Lower leg skin (tissue), 4 donors: ENCODE measurements around the gene MRPL51. TPM values are rescaled to one million over a fixed set of nuclear protein-coding genes. Genes with fewer than 3 reads are reported as not detected.
A peak's percentile ranks its signal among the peaks of the same experiment; 100 is the strongest.

Experiments
- DNase-seq, 2 donors: peaks; one replicate each; pipeline ENCODE4 v3.0.0-alpha.2; 2019; ENCODE audit warnings: low spot score in 2 of 2
- H3K4me3 ChIP-seq: fragments of 200-600 bp; sonication (generic); 2 replicates; pipeline ENCODE4 v1.5.1; 2017; ENCODE audit warnings: mild to moderate bottlenecking, low read depth; ENCODE audit not compliant: poor library complexity, severe bottlenecking
- POLR2A ChIP-seq, 2 donors: fragments of 450-650 bp; IDR thresholded peaks; one replicate each; pipeline ENCODE4 v1.6.1; 2016 to 2017; ENCODE audit warnings: antibody characterized with exemption in 2 of 2, mild to moderate bottlenecking in 1 of 2, moderate library complexity in 1 of 2
- WGBS, 2 donors: methylation state at CpG; one replicate each; pipeline ENCODE4 v1.1.5; 2018; 5-methylcytosine and 5-hydroxymethylcytosine counted together
- intact Hi-C: fragments of 100-400 bp; cut with DNase I; formaldehyde crosslinking; loops from one replicate; pipeline ENCODE4 v1.15.0; 2023; ENCODE audit warnings: low total_unique reads
- total RNA-seq, 4 donors: library from RNA; depleted of rRNA; stranded (reverse); fragments of >200 nt; gene quantifications; one replicate each; pipeline ENCODE4 v1.1.0, GENCODE V29; 2016
- TF ChIP-seq, protein P1 (sequence below), 3 donors: fragments of 450-650 bp; IDR thresholded peaks; one replicate each; pipeline ENCODE4 v1.5.1; 2016; ENCODE audit warnings: antibody characterized with exemption in 3 of 3, mild to moderate bottlenecking in 3 of 3, moderate library complexity in 2 of 3

MRPL51 gene
- total RNA-seq, 4 donors from 2014 or later = 38.6 to 62.1 (median 58.7) TPM

DNA sequence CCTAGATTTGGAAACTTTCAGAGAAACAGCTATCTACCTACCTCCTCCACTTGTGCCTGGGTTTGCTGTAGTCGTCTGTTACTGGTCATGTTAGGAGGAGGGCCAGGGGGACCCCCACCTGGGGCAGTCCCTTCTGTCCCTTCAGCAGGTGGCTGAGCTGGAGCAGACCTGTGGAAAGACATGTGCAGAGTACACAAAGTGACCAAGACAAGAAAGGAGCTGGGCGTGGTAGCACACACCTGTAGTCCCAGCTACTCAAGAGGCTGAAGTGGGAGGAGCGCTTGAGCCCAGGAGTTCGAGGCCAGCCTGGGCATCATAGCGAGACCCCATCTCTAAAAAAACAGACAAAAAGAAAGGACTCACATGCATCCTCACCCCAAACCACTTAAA, 26.9 kb downstream of the MRPL51 start:
- TF ChIP-seq, protein P1, sequence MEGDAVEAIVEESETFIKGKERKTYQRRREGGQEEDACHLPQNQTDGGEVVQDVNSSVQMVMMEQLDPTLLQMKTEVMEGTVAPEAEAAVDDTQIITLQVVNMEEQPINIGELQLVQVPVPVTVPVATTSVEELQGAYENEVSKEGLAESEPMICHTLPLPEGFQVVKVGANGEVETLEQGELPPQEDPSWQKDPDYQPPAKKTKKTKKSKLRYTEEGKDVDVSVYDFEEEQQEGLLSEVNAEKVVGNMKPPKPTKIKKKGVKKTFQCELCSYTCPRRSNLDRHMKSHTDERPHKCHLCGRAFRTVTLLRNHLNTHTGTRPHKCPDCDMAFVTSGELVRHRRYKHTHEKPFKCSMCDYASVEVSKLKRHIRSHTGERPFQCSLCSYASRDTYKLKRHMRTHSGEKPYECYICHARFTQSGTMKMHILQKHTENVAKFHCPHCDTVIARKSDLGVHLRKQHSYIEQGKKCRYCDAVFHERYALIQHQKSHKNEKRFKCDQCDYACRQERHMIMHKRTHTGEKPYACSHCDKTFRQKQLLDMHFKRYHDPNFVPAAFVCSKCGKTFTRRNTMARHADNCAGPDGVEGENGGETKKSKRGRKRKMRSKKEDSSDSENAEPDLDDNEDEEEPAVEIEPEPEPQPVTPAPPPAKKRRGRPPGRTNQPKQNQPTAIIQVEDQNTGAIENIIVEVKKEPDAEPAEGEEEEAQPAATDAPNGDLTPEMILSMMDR (IDR thresholded peaks at IDR 0.05) = no peak
- no peak for TF ChIP-seq POLR2A (IDR thresholded peaks at IDR 0.05)

DNA sequence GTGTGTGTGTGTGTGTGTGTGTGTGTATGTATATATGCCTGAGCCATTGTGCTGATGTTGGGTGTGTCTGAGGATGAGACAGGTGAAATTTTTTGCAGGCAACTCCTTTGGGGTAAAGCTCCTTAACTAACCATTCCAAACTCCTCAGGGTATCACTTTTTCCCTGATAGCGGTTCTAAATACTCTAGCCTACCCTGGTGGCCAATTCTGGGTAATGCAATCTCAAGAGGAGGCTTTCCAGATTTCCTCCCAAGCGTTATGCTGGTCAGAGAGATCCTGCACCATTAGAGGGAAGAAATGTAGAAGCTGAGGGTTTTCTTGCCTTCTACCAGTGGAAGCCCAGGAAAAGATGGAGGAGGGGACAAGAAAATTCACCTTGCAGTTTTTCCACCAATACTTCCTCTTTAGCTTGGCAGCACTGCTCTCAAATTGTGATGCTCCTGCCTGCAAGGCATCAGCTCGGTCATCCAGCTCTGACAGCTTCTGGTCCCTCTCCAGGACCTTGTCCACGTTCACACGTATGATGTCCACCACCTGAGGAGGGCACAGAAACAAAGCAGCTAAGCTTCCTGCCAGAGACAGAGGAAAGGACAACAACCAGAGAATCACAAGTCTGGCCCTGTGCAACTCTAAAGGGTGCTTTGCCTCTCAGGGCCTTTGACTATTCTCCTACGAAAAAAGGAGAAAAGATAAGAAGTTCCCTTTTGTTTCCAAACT, 27.4 kb downstream of the MRPL51 start:
- intact Hi-C loops = loop anchor here (5.0 kb wide), 1 partner anchor 43 kb away; no protein-coding TSS in a partner anchor
- DNase-seq = peak; percentile 70 to 81
- TF ChIP-seq, protein P1 (IDR thresholded peaks at IDR 0.05) = peak in 1 of 3 donors; percentile 84
- TF ChIP-seq POLR2A (IDR thresholded peaks at IDR 0.05) = no peak
- 33 to 42% methylated on average over 6 of the region's 6 CpGs for WGBS, 2 donors
- no peak overlapping the region for H3K4me3 ChIP-seq

More for the DNA sequence above, 26.9 kb downstream of the MRPL51 start:
- DNase-seq = peak in 1 of 2 donors; percentile 75
- 94% methylated on average over 5 of the region's 5 CpGs for WGBS, 2 donors
- intact Hi-C loops = loop anchor here (5.0 kb wide), 1 partner anchor 44 kb away; no protein-coding TSS in a partner anchor
- no peak overlapping the region for H3K4me3 ChIP-seq

DNA sequence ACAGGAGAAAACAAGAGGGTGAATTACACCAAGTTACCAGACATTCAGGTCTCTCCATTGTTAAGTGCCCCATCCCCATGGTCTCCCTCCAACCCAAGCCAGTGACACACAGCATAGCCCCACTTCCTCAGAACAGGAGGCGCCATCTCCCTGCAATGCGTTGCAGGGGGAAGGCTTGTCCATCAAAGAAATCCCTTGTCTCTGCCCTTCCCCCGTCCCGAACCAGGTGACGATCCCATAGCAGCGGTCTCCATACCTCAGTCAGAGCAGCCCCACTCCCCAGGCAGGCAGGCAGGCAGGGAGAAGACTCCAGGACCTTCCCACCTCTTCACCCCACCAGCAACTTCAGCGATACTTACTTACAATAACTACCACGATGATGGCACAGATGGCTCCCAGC, 28.5 kb downstream of the MRPL51 start:
- H3K4me3 ChIP-seq = no peak overlapping the region
- no peak for TF ChIP-seq POLR2A (IDR thresholded peaks at IDR 0.05)
- peak in 1 of 2 donors; percentile 64 for DNase-seq
- 90 to 98% methylated on average over 8 of the region's 8 CpGs for WGBS, 2 donors
- intact Hi-C loops = no loop called here

DNA sequence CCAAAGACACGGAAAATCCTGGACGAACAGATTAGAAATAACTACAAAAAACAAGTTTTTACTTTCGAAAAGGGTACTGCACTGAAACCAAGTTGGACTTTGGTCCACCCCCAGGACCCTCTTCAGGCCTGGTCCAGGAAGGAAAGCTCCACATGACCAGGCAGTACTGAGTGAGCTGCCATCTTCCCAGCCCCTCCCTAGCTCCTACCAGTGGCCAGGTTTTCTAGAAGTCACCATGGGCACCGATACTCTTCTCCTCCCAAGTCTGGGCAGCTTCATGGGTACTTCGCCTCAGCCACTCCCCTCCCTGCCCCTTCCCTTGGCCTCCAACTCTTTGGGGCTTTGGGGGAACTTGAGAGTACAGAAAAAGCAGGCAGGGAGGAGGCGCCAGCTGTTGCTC, 29.2 kb downstream of the MRPL51 start:
- intact Hi-C loops = no loop called here
- no peak overlapping the region for H3K4me3 ChIP-seq
- no peak for TF ChIP-seq POLR2A (IDR thresholded peaks at IDR 0.05)
- TF ChIP-seq, protein P1 (IDR thresholded peaks at IDR 0.05) = no peak
- WGBS, 2 donors = 76 to 83% methylated on average over 6 of the region's 6 CpGs
- peak in 1 of 2 donors; percentile 46 for DNase-seq

DNA sequence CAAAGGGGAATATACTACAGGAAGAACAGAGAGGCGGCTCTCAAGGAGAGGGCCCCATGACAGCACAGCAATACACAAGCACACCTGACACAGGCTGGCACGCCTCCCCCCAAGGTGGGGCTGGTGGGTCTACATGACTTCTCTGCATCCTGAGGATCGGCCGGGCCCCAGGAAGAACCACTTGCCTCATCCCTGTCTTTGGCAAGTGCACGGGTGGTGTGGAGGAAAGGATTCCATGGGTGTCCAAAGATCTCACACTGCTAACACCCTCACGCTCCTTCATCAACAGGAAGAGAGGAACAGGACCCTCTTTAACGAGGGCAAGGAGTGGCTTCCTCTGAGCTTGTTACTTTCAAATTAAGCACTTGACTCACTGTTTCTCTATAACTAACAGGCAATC, 29.8 kb downstream of the MRPL51 start:
- DNase-seq = peak in 1 of 2 donors; percentile 84
- TF ChIP-seq, protein P1 (IDR thresholded peaks at IDR 0.05) = no peak
- no peak overlapping the region for H3K4me3 ChIP-seq
- intact Hi-C loops = no loop called here
- 66 to 78% methylated on average over 7 of the region's 7 CpGs for WGBS, 2 donors

DNA sequence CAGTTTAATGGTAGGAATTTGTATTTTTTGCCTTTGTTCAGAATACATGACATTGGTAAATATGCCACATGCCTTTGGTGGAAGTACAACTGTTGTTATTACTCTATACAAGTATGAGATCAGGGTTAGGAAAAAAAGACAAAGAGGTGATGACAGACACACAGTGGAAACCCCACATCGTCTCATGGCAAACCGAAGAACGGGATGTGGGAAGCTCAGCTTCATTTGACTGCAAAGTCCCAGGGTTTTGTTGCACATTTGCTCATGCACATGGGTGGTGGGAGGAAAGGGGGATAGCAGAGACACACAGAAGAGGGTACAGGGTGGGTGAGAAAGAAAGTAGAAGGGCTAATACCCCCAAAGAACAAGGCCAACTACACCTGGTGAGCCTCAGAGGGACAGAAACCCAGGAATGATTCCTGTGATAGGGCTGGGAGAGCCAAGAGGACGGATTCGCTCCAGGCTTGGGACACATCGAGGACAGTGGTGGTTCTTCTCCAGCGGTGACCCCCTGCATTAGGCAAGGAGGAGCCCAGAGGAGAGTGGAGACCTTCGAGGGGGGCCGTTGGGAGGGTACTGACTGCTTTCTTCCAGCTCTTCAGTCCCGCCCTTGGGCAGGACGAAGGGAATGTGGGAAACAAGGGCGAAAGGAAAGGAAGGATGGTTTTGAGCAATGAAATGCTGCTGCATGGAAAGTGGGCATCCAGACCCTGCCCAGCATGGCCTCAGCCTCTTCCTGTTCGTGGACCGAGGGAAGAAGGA, 30.6 kb downstream of the MRPL51 start:
- intact Hi-C loops = no loop called here
- peak in 1 of 2 donors; percentile 73 for DNase-seq
- H3K4me3 ChIP-seq = no peak overlapping the region
- 88 to 89% methylated on average over 14 of the region's 14 CpGs for WGBS, 2 donors
- no peak for TF ChIP-seq POLR2A (IDR thresholded peaks at IDR 0.05)
- TF ChIP-seq, protein P1 (IDR thresholded peaks at IDR 0.05) = no peak
